HepG2 (cell line): ENCODE results near the gene GAN. TPM values are rescaled to one million over a fixed set of nuclear protein-coding genes. Genes with fewer than 3 reads are reported as not detected.

Source experiments
- ATAC-seq: fragments of 200-7000 bp; cut with Tn5 transposase; 3 replicates; pipeline ENCODE4 v1.9.1; 2020; ENCODE audit warnings: mild to moderate bottlenecking, moderate library complexity
- BruUV-seq: library from RNA; stranded (reverse); fragments of 400-500 nt; replicated peaks from 2 replicates; lab custom pipeline; 2021; lab: Mats Ljungman, UMichigan
- CTCF ChIA-PET: fragments of 300-600 bp; formaldehyde crosslinking; extraction: SDS; loops from one replicate; lab custom pipeline; 2021; ENCODE audit warnings: low total read pairs, inconsistent platforms, low intra/inter-chr PET ratio; lab: Yijun Ruan, JAX
- POLR2A ChIA-PET: fragments of 350-600 bp; sonication (Branson Sonifier 250); formaldehyde crosslinking; loops from one replicate; lab custom pipeline; 2020; ENCODE audit warnings: antibody characterized with exemption, inconsistent platforms; lab: Yijun Ruan, JAX
- DNase-seq: peaks from one replicate; pipeline ENCODE4 v3.0.0-alpha.2; 2015; ENCODE audit warnings: low spot score
- FAIRE-seq: peaks from 3 replicates; lab custom pipeline; 2011; peaks lifted over from hg19 to GRCh38; lab: Jason Lieb, UNC
- H2AFZ ChIP-seq: one replicate; pipeline ENCODE4 v1.6.1; 2011; ENCODE audit warnings: low read length, inconsistent platforms
- H3K27ac ChIP-seq: fragments of 300-600 bp; 3 replicates; pipeline ENCODE4 v1.8.0; 2011; ENCODE audit warnings: mixed run types, mild to moderate bottlenecking, mixed read lengths, low read length, inconsistent platforms; ENCODE audit not compliant: insufficient read depth; ENCODE audit errors: extremely low read length
- H3K27me3 ChIP-seq, 2 experiments: fragments of 200-600 bp in 1 of 2; 2 replicates in 1 of 2; 3 replicates in 1 of 2; pipeline versions ENCODE4 v1.6.0 to v1.8.0; 2011; ENCODE audit warnings: low read length in 2 of 2, mild to moderate bottlenecking in 2 of 2, moderate library complexity in 2 of 2, inconsistent platforms in 1 of 2; ENCODE audit not compliant: insufficient read depth in 2 of 2, control insufficient read depth in 1 of 2
- H3K36me3 ChIP-seq, 2 experiments: fragments of 200-600 bp in 1 of 2; replicated peaks in 1 of 2; 2 replicates in 1 of 2; 3 replicates in 1 of 2; pipeline versions ENCODE4 v1.5.1 to v1.8.0; 2011; ENCODE audit warnings: low read length in 2 of 2, inconsistent platforms in 1 of 2; ENCODE audit not compliant: insufficient read depth in 2 of 2, control insufficient read depth in 1 of 2
- H3K4me1 ChIP-seq: 2 replicates; pipeline ENCODE4 v1.5.1; 2012; ENCODE audit warnings: low read length, inconsistent platforms; ENCODE audit not compliant: insufficient read depth
- H3K4me2 ChIP-seq: 2 replicates; pipeline ENCODE4 v1.6.0; 2011; ENCODE audit warnings: low read depth, low read length, inconsistent platforms
- H3K4me3 ChIP-seq, 3 experiments: fragments of 200-600 bp in 1 of 3; sonication (generic), shearing (Covaris generic) in 1 of 3; replicated peaks in 1 of 3; 2 replicates each; pipeline ENCODE4 v1.5.1; 2011 to 2016; ENCODE audit warnings: low read length in 3 of 3, inconsistent platforms in 2 of 3, low read depth in 2 of 3, mild to moderate bottlenecking in 2 of 3, control low read depth in 1 of 3, mixed read lengths in 1 of 3; ENCODE audit not compliant: insufficient read depth in 1 of 3
- H3K79me2 ChIP-seq: one replicate; pipeline ENCODE4 v1.6.1; 2011; ENCODE audit warnings: low read length, inconsistent platforms; ENCODE audit not compliant: insufficient read depth
- H3K9ac ChIP-seq: 2 replicates; pipeline ENCODE4 v1.6.0; 2011; ENCODE audit warnings: mild to moderate bottlenecking, low read depth, low read length, inconsistent platforms; ENCODE audit not compliant: insufficient read depth
- H3K9me3 ChIP-seq: 2 replicates; pipeline ENCODE4 v1.5.1; 2012; ENCODE audit warnings: mild to moderate bottlenecking, low read length
- H4K20me1 ChIP-seq: 2 replicates; pipeline ENCODE4 v1.6.0; 2011; ENCODE audit warnings: inconsistent platforms, mild to moderate bottlenecking, low read length, moderate library complexity; ENCODE audit not compliant: insufficient read depth
- ARID2 ChIP-seq: sonication (generic); formaldehyde crosslinking; IDR thresholded peaks from 2 replicates; pipeline ENCODE4 v1.8.1; 2022; ENCODE audit warnings: mild to moderate bottlenecking, missing genetic modification reagents, borderline replicate concordance
- SMAD1 ChIP-seq: sonication (generic); formaldehyde crosslinking; IDR thresholded peaks from 2 replicates; pipeline ENCODE4 v1.4.0; 2020; ENCODE audit warnings: missing genetic modification reagents, low read depth, mild to moderate bottlenecking, borderline replicate concordance
- SOX13 ChIP-seq, 3 experiments: fragments of 450-650 bp in 1 of 3; sonication (generic) in 1 of 3; formaldehyde crosslinking in 1 of 3; IDR thresholded peaks in 2 of 3; conservative IDR thresholded peaks in 1 of 3; 2 replicates each; pipeline versions ENCODE4 v1.5.0 to v1.6.1; 2016 to 2020; ENCODE audit warnings: antibody characterized with exemption in 1 of 3, mild to moderate bottlenecking in 1 of 3, missing compliant biosample characterization in 1 of 3, missing genetic modification reagents in 1 of 3, moderate library complexity in 1 of 3
- TEF ChIP-seq: sonication (generic); formaldehyde crosslinking; IDR thresholded peaks from 2 replicates; pipeline ENCODE4 v1.5.0; 2020; ENCODE audit warnings: missing genetic modification reagents
- ZNF530 ChIP-seq: sonication (generic); formaldehyde crosslinking; IDR thresholded peaks from 2 replicates; pipeline ENCODE4 v1.5.0; 2020; ENCODE audit warnings: low read depth, mild to moderate bottlenecking, missing genetic modification reagents
- WGBS: methylation state at CpG from one replicate; pipeline ENCODE4 v1.1.6; 2017; ENCODE audit warnings: low lambda C conversion rate; 5-methylcytosine and 5-hydroxymethylcytosine counted together
- in situ Hi-C: cut with HindIII; loops from 2 replicates; pipeline ENCODE4 v1.10.0; 2017; ENCODE audit warnings: low pct_unique_long_range_greater_than_20kb; ENCODE audit not compliant: extremely low pct_ligation_motif_present
- intact Hi-C: fragments of 100-400 bp; cut with micrococcal nuclease; formaldehyde crosslinking; loops from one replicate; pipeline ENCODE4 v1.10.0; 2022; ENCODE audit not compliant: unreplicated experiment
- polyA plus RNA-seq, 8 experiments: library from polyadenylated mRNA; depleted of rRNA in 3 of 8; stranded (reverse) in 7 of 8; unstranded in 1 of 8; fragments of >200 nt; fragmentation: Illumina TruSeq in 4 of 8; extraction: Trizol in 4 of 8; gene quantifications; 2 replicates each; pipeline versions ENCODE4 v1.2.1 to v1.2.3, GENCODE V29; 2011 to 2016; ENCODE audit warnings: low read depth in 4 of 8, missing spikeins in 1 of 8, mixed read lengths in 1 of 8; ENCODE audit not compliant: insufficient read depth in 1 of 8
- total RNA-seq, 5 experiments: library from RNA; depleted of rRNA; stranded (reverse); fragments of >200 nt; fragmentation: Illumina TruSeq; extraction: Trizol; gene quantifications; 2 replicates each; pipeline ENCODE4 v1.2.3, GENCODE V29; 2016; ENCODE audit warnings: low read depth in 1 of 5
- TF ChIP-seq, protein P1 (sequence below): sonication (generic); formaldehyde crosslinking; IDR thresholded peaks from 2 replicates; pipeline ENCODE4 v1.4.0; 2020; ENCODE audit warnings: mild to moderate bottlenecking, missing genetic modification reagents, borderline replicate concordance

Gene GAN
- total and polyA plus RNA-seq, 2 of the 13 experiments (the other 11 are each of a cell fraction or from before 2014, with no cell fraction given) = 4.3 to 11.0 TPM

DNA sequence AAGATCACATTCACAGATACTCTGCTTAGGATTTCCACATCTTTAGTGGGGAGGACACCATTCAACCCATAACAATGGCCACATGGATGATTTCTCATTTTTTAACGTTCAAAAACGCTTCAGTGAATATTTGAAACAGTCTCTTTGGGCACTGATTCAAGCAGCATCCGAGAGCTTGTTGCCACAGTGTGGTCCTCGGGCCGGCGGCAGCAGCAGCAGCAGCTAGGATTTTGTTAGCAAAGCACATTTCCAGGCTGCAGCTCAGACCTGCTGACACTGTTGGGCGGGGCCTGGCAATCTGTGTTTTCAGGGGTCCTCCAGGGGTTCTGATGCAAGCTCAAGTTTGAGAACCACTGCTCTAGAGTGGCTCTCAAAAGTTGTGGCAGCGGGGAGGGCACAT is 102.0 kb downstream of the GAN start:
- in situ Hi-C loops (no loop called here), intact Hi-C loops (no loop called here)
- no peak overlapping the region for H3K27ac ChIP-seq
- H4K20me1 ChIP-seq = no peaks in the 10 kb centered on the region
- FAIRE-seq (no peak), DNase-seq (no peak), ATAC-seq (no peak)
- no peaks in the 10 kb centered on the region for H3K79me2 ChIP-seq
- H2AFZ ChIP-seq = no peak overlapping the region
- H3K4me3 ChIP-seq = no peak overlapping the region
- no peaks in the 10 kb centered on the region for H3K36me3 ChIP-seq
- TF ChIP-seq SOX13 (IDR thresholded peaks at IDR 0.05) (no peak), SOX13 (CRISPR knock-in tag; conservative IDR thresholded peaks at IDR 0.05 in 1 of 2, IDR thresholded peaks at IDR 0.05 in 1 of 2) (no peak), ARID2 (CRISPR knock-in tag) (no peak), TEF (CRISPR knock-in tag) (no peak), SMAD1 (CRISPR knock-in tag) (no peak), ZNF530 (CRISPR knock-in tag) (no peak)
- TF ChIP-seq, protein P1, sequence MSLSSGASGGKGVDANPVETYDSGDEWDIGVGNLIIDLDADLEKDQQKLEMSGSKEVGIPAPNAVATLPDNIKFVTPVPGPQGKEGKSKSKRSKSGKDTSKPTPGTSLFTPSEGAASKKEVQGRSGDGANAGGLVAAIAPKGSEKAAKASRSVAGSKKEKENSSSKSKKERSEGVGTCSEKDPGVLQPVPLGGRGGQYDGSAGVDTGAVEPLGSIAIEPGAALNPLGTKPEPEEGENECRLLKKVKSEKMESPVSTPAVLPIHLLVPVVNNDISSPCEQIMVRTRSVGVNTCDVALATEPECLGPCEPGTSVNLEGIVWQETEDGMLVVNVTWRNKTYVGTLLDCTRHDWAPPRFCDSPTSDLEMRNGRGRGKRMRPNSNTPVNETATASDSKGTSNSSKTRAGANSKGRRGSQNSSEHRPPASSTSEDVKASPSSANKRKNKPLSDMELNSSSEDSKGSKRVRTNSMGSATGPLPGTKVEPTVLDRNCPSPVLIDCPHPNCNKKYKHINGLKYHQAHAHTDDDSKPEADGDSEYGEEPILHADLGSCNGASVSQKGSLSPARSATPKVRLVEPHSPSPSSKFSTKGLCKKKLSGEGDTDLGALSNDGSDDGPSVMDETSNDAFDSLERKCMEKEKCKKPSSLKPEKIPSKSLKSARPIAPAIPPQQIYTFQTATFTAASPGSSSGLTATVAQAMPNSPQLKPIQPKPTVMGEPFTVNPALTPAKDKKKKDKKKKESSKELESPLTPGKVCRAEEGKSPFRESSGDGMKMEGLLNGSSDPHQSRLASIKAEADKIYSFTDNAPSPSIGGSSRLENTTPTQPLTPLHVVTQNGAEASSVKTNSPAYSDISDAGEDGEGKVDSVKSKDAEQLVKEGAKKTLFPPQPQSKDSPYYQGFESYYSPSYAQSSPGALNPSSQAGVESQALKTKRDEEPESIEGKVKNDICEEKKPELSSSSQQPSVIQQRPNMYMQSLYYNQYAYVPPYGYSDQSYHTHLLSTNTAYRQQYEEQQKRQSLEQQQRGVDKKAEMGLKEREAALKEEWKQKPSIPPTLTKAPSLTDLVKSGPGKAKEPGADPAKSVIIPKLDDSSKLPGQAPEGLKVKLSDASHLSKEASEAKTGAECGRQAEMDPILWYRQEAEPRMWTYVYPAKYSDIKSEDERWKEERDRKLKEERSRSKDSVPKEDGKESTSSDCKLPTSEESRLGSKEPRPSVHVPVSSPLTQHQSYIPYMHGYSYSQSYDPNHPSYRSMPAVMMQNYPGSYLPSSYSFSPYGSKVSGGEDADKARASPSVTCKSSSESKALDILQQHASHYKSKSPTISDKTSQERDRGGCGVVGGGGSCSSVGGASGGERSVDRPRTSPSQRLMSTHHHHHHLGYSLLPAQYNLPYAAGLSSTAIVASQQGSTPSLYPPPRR (CRISPR knock-in tag) = no peak
- TF ChIP-seq, all 625 proteins: peak for 0
- CTCF ChIA-PET = no interaction called here
- Histone ChIP-seq H3K4me1 (peaks cover 8% of the 10 kb centered on the region; the same call in 1 of the 2 replicates), H3K9me3 (no peaks in the 10 kb centered on the region), H3K9ac (no peak overlapping the region), H3K27me3 (peaks cover 2 to 43% of the 10 kb centered on the region in 2 experiments; a peak in 4 of 5 replicates), H3K4me2 (no peak overlapping the region)
- 18% methylated on average over 8 of the region's 8 CpGs for WGBS
- BruUV-seq = no TSS peak
- POLR2A ChIA-PET = interaction anchor here (1.1 kb wide), 1 partner anchor 11 kb away, joined by 4 read pairs; no protein-coding TSS in a partner anchor
